Measurements from ENCODE around the gene NR2F1-AS1. TPM values are rescaled to one million over a fixed set of nuclear protein-coding genes. Genes with fewer than 3 reads are reported as not detected.

Gene NR2F1-AS1
- total RNA-seq, 2 experiments from 2014 or later: not detected

DNA sequence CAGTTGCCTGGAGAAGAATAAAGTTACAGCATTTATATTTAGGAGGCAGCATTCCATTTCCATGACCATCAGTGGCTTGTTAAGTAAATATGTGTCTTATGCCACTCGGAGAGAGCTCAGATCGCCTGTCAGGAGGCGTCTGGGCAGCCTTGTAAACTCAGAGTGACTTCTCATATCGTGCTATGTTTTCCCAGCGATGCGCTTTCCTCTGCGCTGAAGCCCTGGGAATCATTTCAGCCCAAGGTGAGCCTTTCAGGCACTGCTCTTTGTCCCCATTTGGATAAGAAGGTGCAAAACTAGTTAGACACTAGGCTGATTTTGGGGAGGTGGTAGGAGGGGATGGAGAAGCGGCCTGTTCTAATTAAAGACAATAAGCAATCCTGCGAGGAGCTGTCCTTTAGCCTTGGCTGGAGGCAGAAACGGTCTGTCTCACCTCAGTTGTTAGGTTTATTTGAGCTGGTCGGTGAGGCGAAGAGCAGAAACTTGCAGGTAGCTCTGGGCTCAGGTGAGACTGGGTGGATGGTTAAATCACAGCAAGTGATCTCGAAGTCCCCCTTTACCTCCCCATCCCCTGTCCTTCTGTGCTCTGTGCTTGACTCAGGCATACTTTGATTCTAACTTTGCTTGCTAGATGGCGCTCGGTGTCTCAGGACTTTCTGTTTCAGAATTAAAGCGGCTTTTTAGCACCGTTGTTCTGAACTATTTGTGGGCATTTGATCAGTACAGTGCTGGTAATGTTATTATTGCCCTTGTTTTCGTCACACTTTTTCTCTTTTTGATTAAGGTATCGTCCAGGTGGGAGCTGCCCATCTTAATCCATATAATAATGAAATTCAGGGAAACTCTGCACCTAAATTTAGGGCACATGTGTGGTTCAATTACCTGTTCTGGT lies 26.6 kb upstream of the NR2F1-AS1 start:
- H3K4me3 Mint-ChIP-seq: no peak overlapping the region
- peaks cover 84% of the 10 kb centered on the region for H3K27me3 Mint-ChIP-seq
- no peak overlapping the region for H3K27ac Mint-ChIP-seq
- H3K9me3 Mint-ChIP-seq: no peaks in the 10 kb centered on the region
- DNase-seq: no peak
- H3K36me3 Mint-ChIP-seq: peaks cover 2% of the 10 kb centered on the region
- peaks cover 21% of the 10 kb centered on the region for H3K4me1 Mint-ChIP-seq

DNA sequence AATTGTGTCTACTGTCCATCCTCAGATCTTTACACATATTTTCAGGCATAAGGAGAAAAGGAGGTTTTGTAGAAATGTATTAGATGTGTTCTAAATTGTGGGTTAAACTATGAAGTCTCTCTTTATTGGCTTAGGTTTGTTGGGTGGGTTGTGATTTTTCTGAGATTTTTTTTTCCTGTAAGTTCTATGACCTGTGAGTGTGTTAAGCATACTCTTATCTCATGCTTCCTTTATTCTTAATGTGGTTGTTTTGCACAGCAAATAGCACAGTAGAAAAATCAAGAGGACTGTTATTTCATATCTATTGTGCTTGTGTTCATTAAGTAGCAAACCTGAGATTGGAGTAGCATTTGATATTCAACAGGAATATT lies 25.3 kb upstream of the NR2F1-AS1 start:
- no peak overlapping the region for H3K27ac Mint-ChIP-seq
- H3K4me1 Mint-ChIP-seq: peaks cover 17% of the 10 kb centered on the region
- H3K36me3 Mint-ChIP-seq: peaks cover 5% of the 10 kb centered on the region
- peaks cover 1% of the 10 kb centered on the region for H3K9me3 Mint-ChIP-seq
- no peak for DNase-seq
- H3K27me3 Mint-ChIP-seq: peaks cover 72% of the 10 kb centered on the region
- no peak overlapping the region for H3K4me3 Mint-ChIP-seq

DNA sequence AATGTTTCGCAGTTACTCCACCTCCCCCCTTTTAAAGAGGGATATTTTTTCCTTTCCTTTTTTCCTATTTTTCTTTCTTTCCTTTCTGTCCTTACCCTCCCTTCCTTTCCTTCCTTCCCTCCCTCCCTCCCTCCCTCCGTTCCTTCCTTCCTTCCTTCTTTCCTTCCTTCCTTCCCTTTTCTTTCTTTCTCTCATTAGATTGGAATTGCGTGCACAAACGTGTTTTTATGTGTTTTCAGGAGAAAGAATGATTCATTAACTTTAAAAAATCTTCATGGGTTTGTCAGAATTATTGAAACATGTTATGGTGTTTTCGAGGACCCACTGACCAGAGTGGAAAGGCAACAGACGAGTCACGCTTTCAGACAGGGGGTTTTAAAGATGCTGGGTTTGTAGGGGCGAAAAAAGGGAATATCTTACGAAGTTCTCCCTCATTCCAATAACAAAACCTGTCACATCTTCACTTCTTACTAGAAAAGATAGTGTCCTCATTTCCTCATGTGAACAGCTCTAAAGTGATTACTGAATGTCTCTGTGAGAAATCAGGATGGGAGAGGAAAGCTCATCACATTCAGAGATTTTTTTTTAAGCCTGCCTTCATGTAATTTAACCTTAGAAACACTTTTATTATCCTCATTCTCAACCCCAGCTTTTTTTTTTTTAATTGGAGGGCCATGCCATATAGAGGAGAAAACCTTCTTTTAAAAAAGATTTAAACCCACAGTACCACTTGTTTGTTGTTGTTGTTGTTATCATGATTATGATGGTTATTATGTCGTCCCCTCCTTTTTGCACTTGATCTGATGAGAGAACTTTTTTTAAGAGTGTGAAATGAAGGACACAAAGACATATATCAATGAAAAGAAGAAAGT lies 23.9 kb upstream of the NR2F1-AS1 start:
- Mint-ChIP-seq H3K4me3 (no peak overlapping the region), H3K4me1 (peaks cover 17% of the 10 kb centered on the region), H3K36me3 (peaks cover 5% of the 10 kb centered on the region), H3K9me3 (peaks cover 1% of the 10 kb centered on the region), H3K27ac (no peak overlapping the region), H3K27me3 (peaks cover 57% of the 10 kb centered on the region)
- no peak for DNase-seq

DNA sequence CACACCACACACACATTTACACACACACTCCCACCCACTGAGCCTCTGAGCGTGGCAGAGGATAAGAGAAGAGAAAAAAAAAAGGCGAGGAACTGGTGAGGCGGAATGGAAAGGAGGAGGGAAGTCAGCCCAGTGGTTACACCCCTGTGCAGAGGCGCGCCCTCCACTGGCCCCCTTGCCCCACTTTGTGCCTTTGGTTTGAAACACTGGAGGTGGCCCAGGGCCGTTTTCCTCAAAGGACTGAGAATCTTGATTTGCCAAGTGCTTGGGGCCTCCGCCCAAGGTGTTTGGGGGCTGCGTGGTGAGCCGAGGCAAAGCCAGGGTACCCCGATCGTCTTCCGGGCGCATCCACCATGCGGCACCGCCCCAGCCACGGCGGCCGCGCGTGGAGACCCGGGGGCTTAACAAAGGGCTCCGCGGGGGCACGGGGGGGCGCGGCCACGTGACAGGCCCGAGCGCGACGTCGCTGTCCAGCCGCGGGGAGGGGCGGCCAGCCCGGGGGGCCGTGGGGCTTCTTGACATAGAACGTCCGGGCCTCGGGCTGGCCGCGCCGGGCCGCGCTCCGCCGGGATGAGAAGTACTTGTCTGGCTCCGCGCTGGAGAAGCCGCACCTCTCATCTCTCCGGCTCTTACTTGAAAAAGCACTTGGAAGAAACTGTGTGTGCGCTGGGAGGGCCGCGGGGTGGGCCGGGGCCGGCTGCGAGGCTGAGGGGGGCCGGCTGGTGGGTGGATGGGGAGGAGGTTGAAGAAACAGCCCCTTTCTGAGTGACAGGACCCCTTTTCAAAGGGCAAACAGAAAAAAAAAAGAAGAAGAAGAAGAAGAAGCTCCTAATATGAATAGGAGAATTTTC lies 23.0 kb upstream of the NR2F1-AS1 start:
- Mint-ChIP-seq H3K27ac (no peak overlapping the region), H3K4me1 (peaks cover 17% of the 10 kb centered on the region), H3K27me3 (peaks cover 48% of the 10 kb centered on the region), H3K36me3 (peaks cover 5% of the 10 kb centered on the region), H3K4me3 (no peak overlapping the region), H3K9me3 (peaks cover 1% of the 10 kb centered on the region)
- DNase-seq: no peak

DNA sequence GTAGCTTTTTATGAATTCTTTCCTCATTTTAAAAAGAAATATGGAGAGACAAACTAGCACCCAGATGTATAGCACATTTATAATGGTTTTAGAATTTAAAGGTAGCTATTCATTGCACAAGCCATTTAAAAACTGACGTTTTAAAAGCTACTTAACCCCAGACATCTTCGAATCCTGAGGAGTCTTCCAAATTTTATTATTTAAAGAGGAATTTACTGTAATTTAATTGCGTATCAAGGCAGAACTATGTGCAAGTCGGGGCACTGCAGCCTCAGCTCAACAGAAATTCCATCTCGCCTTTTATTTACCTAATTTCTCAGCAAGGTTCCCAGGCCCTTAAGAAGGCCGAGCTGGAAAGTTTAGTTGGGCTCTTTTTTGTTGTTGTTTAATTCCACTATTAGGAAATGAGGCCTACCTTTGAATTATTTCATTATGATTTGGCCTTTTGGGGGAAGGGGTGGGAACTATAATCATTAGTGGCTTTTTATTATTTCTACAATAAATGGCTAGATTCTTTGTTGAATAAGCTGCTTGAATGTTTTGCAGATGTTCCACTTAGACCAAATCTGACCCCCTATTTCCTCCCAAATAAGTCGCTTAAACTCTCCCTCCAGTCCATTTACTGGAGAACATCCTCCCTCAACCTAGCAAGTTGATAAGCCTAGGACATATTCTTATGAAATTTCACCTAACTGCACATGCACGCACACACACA lies 22.2 kb upstream of the NR2F1-AS1 start:
- Mint-ChIP-seq H3K4me1 (peaks cover 17% of the 10 kb centered on the region), H3K27me3 (peaks cover 41% of the 10 kb centered on the region), H3K27ac (no peak overlapping the region), H3K36me3 (peaks cover 5% of the 10 kb centered on the region), H3K4me3 (no peak overlapping the region), H3K9me3 (peaks cover 1% of the 10 kb centered on the region)
- DNase-seq: no peak

DNA sequence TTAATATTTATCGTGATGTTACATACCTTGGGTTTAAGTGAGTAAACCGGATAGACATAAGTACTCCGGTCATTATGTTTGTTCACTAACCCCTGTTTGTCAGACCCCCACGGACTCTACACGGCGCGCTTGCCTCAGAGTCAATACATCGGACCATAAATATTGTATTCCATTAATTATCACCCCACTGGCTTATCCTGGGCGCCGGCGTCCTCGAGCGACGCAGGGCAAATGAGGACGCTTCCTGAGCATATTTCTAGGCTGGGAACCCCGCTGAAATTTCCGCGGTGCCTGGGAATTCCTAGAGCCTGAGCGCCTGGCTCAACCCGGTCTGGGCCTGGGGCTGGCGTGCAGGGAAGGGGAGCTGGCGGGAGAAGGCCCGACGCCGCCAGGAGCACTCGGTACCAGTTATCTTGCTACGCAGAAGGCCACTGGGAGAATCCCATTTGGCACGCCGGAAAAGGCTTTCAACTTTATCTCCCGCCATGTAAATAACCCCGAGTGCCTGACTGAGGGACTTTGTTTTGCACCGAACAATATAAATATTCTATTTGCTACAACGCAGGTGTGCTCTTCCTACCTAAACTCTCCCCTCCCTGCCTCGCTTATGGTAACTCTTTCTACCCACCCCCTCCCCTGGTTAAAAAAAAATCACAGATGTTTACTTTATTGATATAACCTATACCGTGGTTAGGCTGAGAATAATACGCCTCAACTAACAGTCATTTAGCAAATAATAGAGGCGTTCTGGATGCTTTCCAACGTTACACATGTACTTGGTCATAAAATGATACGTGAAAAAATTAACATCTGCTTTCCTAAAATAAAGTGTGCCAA lies 21.4 kb upstream of the NR2F1-AS1 start:
- no peak for DNase-seq
- H3K4me1 Mint-ChIP-seq: peaks cover 13% of the 10 kb centered on the region
- H3K27ac Mint-ChIP-seq: no peak overlapping the region
- peaks cover 1% of the 10 kb centered on the region for H3K9me3 Mint-ChIP-seq
- H3K36me3 Mint-ChIP-seq: peaks cover 5% of the 10 kb centered on the region
- H3K27me3 Mint-ChIP-seq: peaks cover 33% of the 10 kb centered on the region
- H3K4me3 Mint-ChIP-seq: no peak overlapping the region

DNA sequence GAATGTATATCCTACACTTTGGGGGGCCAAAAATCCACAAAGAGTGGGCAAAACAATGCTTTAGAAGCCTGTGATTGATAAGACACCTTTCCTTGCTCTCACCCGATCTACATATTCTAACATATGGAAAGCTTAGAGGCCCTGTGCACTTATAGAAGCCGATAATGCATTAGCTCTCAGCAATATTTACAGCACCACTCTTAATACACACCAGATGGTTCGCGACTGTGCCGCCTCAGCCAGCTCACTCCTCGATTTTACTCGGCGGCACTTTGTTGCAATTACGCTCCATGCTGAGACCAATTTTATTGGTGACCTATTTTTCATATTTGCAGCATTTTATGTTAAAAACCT lies 20.8 kb upstream of the NR2F1-AS1 start:
- no peak overlapping the region for H3K4me3 Mint-ChIP-seq
- H3K27me3 Mint-ChIP-seq: peaks cover 28% of the 10 kb centered on the region
- peaks cover 1% of the 10 kb centered on the region for H3K9me3 Mint-ChIP-seq
- peaks cover 10% of the 10 kb centered on the region for H3K4me1 Mint-ChIP-seq
- peaks cover 5% of the 10 kb centered on the region for H3K36me3 Mint-ChIP-seq
- no peak for DNase-seq
- no peak overlapping the region for H3K27ac Mint-ChIP-seq

DNA sequence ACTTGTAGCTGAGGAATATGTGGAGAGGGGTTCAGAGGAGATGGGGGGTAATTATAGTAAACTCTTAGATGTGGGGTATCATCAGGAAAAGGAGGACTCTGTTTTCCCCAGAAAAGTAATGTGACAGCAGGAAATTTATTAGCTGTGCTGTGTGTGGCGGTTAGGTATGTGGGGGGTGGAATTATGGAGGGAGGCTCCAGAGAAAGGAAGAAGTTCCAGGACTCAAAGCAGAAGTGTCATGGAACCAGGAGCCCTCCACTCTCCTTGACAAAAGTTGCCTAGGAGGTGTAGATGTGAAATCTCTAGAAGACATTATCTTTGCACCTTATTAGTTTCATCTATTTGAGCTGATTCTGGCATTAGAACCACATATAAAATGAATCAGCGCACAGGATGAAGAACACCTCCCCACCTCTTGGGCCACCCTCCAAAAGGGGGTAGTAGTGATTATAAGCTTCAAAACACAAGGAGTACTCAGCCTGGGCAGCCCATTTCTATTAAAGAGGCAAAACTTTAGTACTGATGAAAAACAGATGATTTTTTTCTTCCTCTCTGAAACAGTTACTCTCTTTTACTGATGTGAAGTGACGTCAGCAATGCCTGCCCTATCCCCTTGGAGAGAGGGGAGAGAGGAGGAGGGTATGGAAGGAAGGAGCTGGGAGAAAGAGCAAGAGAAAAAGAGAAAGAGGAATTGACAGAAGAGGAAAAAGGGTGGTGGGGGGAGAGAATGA lies 20.2 kb upstream of the NR2F1-AS1 start:
- H3K9me3 Mint-ChIP-seq: peaks cover 1% of the 10 kb centered on the region
- no peak for DNase-seq
- H3K27ac Mint-ChIP-seq: no peak overlapping the region
- peaks cover 22% of the 10 kb centered on the region for H3K27me3 Mint-ChIP-seq
- peaks cover 6% of the 10 kb centered on the region for H3K36me3 Mint-ChIP-seq
- no peak overlapping the region for H3K4me3 Mint-ChIP-seq
- peaks cover 14% of the 10 kb centered on the region for H3K4me1 Mint-ChIP-seq

DNA sequence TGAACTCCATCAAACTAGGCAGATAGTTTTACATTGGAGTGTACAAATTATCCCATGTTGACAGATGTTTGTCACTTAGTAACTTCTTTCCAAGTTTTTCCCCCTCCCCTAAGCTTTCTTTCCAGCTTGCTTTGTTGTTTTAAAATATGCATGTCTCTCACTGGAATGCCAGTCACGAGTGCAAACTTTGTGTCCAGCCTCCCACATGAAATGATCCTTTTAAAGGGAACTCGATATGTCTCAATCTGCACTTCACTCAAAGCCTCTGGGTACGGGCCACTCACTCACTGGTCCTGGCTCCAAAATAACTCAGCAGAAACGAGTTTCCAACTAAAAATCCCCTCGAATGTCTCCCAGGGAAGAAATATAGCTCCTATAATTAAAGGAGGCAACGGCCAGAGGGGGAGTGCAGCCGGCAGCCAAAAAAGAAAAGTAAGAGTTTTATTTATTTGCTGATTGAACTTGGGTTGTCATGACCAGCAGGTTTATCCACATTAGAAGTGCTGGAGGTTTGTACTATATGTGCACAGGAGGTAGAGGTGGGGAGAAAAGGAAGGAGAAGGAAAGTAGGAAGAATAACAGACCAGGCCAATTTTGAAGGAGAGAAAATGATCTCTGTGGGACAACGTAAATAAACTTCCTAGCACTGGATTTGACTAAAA lies 19.5 kb upstream of the NR2F1-AS1 start:
- Mint-ChIP-seq H3K27ac (no peak overlapping the region), H3K4me3 (no peak overlapping the region), H3K36me3 (peaks cover 11% of the 10 kb centered on the region), H3K9me3 (peaks cover 4% of the 10 kb centered on the region), H3K4me1 (peaks cover 16% of the 10 kb centered on the region), H3K27me3 (peaks cover 15% of the 10 kb centered on the region)
- DNase-seq: no peak

DNA sequence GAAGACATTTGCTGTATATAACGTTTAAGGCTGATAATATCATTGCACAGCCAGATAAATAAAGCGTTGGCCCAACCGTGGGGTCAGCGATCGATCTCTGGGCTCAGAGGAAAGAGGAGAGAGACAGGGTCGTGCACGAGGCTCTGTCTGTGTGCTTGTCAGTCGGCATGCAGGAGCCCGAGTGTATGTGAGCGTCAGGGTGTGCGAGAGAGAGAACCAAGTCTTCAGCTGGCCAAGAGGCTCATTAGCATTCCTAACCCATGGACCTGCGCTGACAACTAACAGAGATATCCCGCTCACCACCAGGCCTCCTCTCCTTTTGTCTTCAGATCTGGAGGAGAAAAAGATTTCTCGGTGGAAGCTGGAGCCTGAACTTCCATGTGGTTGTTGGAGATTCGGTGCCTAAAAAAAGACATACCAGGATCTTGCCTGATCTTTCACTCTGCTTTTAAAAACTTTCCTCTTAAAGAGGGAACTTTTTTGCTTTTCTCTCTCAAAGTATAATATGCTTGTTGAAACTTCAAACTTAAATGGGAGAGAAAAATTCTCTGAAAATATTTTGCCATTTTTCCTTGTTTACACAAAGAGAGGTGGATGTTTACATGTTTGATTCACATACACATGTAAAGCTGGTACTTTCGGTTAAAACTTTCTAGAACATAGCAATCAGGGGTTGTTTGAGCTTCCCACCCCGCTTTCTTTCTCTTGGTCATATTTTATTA lies 18.5 kb upstream of the NR2F1-AS1 start:
- no peak overlapping the region for H3K27ac Mint-ChIP-seq
- H3K9me3 Mint-ChIP-seq: peaks cover 6% of the 10 kb centered on the region
- no peak for DNase-seq
- H3K36me3 Mint-ChIP-seq: peaks cover 12% of the 10 kb centered on the region
- no peak overlapping the region for H3K4me3 Mint-ChIP-seq
- peaks cover 14% of the 10 kb centered on the region for H3K4me1 Mint-ChIP-seq
- peaks cover 6% of the 10 kb centered on the region for H3K27me3 Mint-ChIP-seq

DNA sequence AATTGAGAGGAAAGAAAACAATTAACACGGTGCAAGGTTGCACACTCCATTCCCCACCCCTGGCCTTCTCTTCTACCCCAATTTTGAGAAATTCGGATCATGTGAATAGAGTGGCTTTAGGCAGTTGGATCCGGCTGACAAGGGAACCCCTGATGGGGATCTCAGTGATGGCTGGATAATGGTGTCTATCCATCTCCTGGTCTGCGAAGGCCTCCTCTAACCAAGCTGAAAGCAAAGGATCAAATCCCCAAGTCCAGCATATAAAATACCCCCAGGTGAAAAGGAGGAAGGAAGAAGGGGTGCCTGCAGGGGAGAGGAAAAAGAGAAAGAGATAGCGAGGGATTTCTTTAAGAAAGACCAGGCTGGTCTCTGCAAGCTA lies 18.0 kb upstream of the NR2F1-AS1 start:
- Mint-ChIP-seq H3K27ac (no peak overlapping the region), H3K9me3 (peaks cover 6% of the 10 kb centered on the region), H3K4me1 (peaks cover 15% of the 10 kb centered on the region), H3K4me3 (no peak overlapping the region), H3K27me3 (no peaks in the 10 kb centered on the region), H3K36me3 (peaks cover 12% of the 10 kb centered on the region)
- DNase-seq: no peak

All from activated naive CD8-positive, alpha-beta T cell treated with anti-CD3 and anti-CD28 coated beads for 36 hours (primary cell).